ENCODE results near the gene ZDHHC20.
A peak's percentile ranks its signal among the peaks of the same experiment; 100 is the strongest.

Gene ZDHHC20, protein sequence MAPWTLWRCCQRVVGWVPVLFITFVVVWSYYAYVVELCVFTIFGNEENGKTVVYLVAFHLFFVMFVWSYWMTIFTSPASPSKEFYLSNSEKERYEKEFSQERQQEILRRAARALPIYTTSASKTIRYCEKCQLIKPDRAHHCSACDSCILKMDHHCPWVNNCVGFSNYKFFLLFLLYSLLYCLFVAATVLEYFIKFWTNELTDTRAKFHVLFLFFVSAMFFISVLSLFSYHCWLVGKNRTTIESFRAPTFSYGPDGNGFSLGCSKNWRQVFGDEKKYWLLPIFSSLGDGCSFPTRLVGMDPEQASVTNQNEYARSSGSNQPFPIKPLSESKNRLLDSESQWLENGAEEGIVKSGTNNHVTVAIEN

DNA sequence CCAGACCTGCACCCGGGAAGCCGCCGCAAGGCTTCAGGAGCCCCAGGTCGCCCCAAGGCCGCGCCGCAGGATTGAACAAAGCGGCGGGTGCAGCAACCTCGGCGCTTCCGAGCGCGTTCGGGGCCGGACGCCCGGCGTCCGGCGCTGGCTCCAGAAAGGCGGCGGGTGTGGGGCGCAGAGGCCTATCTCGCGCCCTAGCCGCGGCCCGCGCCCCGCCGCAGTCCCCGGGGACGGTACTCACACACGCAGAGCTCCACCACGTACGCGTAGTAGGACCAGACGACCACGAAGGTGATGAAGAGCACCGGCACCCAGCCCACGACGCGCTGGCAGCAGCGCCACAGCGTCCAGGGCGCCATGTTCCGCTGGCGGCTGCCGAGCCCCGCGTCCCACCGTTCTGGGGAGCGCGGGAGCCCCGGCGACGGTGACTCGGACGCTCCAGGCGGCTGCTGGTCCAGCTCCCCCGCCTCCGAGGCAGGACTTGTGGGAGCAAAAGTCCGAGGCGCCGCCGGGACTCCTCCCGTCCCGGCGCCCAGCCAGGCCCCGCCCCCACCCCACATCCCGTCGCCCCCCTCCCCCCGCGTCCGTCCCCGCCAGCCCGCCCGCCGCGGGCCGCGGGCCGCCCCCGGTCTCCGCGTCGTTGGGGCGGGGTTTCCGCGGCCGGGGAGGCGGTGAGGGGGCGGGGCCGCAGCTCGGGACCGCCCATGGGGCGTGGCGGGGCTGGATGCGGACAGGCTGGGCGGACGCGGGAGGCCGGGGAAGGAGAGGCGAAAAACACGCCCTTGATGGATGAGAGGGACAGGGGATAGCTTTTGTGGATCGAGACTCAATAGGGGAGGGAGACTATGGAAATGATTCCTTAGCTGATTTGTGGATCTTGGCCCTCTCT, at the start of gene ZDHHC20:
Gene ZDHHC20, minus strand, starts transcription at position 491 of the 889 bp plus-strand sequence. Its CDS starts 132 bp downstream, at position 359.
- Histone ChIP-seq H3K9ac (ENCODE audit: low read length) (peak within 1 kb of the TSS; percentile 99), H3K27ac (ENCODE audit: low read depth, low read length) (peak within 1 kb of the TSS; percentile 95), H3K4me3 (ENCODE audit: low read depth, low read length) (peak within 1 kb of the TSS; percentile 100), H3K36me3 (ENCODE audit: control insufficient read depth, insufficient read depth, low read length) (peaks cover 2% of the 10 kb centered on the region; the same call in 1 of the 2 replicates), H3K4me1 (ENCODE audit: control insufficient read depth, insufficient read depth, low read length) (peaks cover 11% of the 10 kb centered on the region), H3K9me3 (ENCODE audit: control insufficient read depth, insufficient read depth, low read depth, low read length) (peaks cover 5% of the 10 kb centered on the region; the same call in 1 of the 2 replicates), H3K27me3 (ENCODE audit: control insufficient read depth, insufficient read depth, low read length) (no peaks in the 10 kb centered on the region)

DNA sequence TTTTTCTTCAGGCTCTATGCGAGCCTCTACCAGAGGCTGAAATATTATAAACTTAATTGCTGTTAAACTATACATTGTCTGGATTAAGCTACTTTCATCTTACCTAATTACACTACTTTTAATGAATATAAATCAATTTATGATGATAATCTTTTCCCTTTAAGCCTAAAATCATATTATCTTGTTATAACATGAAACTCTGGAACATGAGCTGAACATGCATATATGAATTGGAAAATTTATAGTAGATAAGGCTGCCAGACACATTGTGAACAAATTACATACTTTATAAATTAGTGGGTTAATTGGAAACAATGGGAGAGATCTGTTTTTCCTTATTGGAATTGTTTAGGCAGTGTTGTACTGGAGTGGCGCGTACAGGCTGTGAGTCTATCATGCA, 45.3 kb upstream of the ZDHHC20 start:
- no peaks in the 10 kb centered on the region for H3K4me1 ChIP-seq (ENCODE audit: control insufficient read depth, insufficient read depth, low read length)

DNA sequence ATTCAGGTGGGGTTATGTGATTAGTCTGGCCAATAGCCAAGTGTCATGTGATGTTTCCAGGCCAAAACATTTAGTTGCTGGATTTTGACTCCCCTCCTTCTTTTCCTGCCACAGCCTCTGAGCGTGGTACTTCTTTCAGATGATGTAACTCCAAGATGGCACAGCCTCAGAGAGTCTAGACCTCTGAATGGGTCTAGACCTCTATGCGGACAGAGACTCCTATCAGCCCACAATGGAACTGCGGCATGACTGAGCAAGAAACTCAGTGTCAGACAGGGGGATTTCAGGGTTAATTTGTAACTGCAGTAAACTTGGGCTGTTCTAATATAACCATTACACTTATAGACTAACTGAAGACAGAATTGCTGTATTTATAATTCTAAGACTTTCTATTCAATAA, 42.6 kb upstream of the ZDHHC20 start:
- Histone ChIP-seq H3K9me3 (ENCODE audit: control insufficient read depth, insufficient read depth, low read depth, low read length) (no peaks in the 10 kb centered on the region), H3K4me3 (ENCODE audit: low read depth, low read length) (no peak overlapping the region), H3K4me1 (ENCODE audit: control insufficient read depth, insufficient read depth, low read length) (no peaks in the 10 kb centered on the region), H3K36me3 (ENCODE audit: control insufficient read depth, insufficient read depth, low read length) (peaks cover 5% of the 10 kb centered on the region; the same call in 1 of the 2 replicates), H3K9ac (ENCODE audit: low read length) (no peak overlapping the region), H3K27ac (ENCODE audit: low read depth, low read length) (no peak overlapping the region), H3K27me3 (ENCODE audit: control insufficient read depth, insufficient read depth, low read length) (no peaks in the 10 kb centered on the region)

More for the DNA sequence above, 45.3 kb upstream of the ZDHHC20 start:
- Histone ChIP-seq H3K27me3 (ENCODE audit: control insufficient read depth, insufficient read depth, low read length) (no peaks in the 10 kb centered on the region), H3K27ac (ENCODE audit: low read depth, low read length) (no peak overlapping the region), H3K9me3 (ENCODE audit: control insufficient read depth, insufficient read depth, low read depth, low read length) (no peaks in the 10 kb centered on the region), H3K36me3 (ENCODE audit: control insufficient read depth, insufficient read depth, low read length) (peaks cover 14% of the 10 kb centered on the region), H3K9ac (ENCODE audit: low read length) (no peak overlapping the region), H3K4me3 (ENCODE audit: low read depth, low read length) (no peak overlapping the region)

DNA sequence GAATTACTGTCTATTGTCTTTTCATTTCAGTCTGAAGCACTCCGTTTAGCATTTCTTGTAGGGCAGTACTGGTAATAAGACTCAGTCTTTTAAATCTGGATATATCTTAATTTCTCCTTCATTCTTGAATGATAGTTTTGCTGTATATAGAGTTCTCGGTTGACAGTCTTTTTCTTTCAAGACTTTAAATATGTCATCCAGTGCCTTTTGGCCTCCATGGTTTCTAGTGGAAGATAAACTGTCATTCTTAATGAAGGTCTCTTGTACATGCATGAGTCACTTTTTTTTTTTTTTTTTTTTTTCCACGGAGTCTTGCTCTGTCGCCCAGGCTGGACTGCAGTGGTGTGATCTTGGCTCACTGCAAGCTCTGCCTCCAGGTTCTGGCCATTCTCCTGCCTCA, 27.2 kb upstream of the ZDHHC20 start:
- Histone ChIP-seq H3K27me3 (ENCODE audit: control insufficient read depth, insufficient read depth, low read length) (no peaks in the 10 kb centered on the region), H3K4me3 (ENCODE audit: low read depth, low read length) (no peak overlapping the region), H3K4me1 (ENCODE audit: control insufficient read depth, insufficient read depth, low read length) (no peaks in the 10 kb centered on the region), H3K9me3 (ENCODE audit: control insufficient read depth, insufficient read depth, low read depth, low read length) (peaks cover 18% of the 10 kb centered on the region), H3K36me3 (ENCODE audit: control insufficient read depth, insufficient read depth, low read length) (peaks cover 5% of the 10 kb centered on the region; the same call in 1 of the 2 replicates), H3K27ac (ENCODE audit: low read depth, low read length) (no peak overlapping the region), H3K9ac (ENCODE audit: low read length) (no peak overlapping the region)

DNA sequence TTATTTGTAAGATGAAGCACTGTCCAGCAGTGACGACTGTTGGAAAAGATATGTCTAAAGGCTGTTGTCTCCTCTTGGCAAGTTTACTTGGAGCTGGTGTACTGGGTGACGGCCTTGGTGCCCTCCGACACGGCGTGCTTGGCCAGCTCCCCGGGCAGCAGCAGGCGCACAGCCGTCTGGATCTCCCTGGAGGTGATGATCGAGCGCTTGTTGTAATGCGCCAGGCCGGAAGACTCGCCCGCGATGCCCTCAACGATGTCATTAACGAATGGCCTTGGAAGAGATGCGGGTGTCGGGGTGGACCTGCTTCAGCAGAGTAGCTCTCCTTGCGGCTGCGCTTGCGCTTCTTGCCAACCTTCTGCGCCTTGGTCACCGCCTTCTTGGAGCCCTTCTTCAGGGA, 24.6 kb upstream of the ZDHHC20 start:
- Histone ChIP-seq H3K36me3 (ENCODE audit: control insufficient read depth, insufficient read depth, low read length) (no peaks in the 10 kb centered on the region), H3K27ac (ENCODE audit: low read depth, low read length) (no peak overlapping the region), H3K9ac (ENCODE audit: low read length) (no peak overlapping the region), H3K4me3 (ENCODE audit: low read depth, low read length) (no peak overlapping the region), H3K9me3 (ENCODE audit: control insufficient read depth, insufficient read depth, low read depth, low read length) (peaks cover 18% of the 10 kb centered on the region), H3K4me1 (ENCODE audit: control insufficient read depth, insufficient read depth, low read length) (no peaks in the 10 kb centered on the region), H3K27me3 (ENCODE audit: control insufficient read depth, insufficient read depth, low read length) (no peaks in the 10 kb centered on the region)

DNA sequence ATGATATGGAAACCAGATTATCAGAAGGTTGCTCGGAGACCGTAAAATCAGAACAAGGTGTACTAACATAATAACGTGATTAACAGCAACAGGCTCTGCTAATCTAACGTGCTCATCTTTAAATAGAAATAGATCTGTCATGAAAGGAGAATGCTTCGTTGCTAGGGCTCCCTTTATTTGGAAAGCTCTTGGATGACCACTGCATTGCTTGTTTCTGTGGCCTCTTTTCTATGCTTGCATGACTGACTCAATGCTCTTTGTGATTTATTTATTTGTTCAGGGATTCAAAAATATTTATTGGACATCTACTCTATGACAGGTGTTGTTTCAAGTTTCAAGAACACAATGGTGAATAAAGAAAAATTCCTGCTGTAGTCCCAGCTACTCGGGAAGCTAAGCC, 22.3 kb upstream of the ZDHHC20 start:
- Histone ChIP-seq H3K27me3 (ENCODE audit: control insufficient read depth, insufficient read depth, low read length) (no peaks in the 10 kb centered on the region), H3K9me3 (ENCODE audit: control insufficient read depth, insufficient read depth, low read depth, low read length) (peaks cover 5% of the 10 kb centered on the region; the same call in 1 of the 2 replicates), H3K9ac (ENCODE audit: low read length) (no peak overlapping the region), H3K27ac (ENCODE audit: low read depth, low read length) (no peak overlapping the region), H3K4me3 (ENCODE audit: low read depth, low read length) (no peak overlapping the region), H3K36me3 (ENCODE audit: control insufficient read depth, insufficient read depth, low read length) (no peaks in the 10 kb centered on the region), H3K4me1 (ENCODE audit: control insufficient read depth, insufficient read depth, low read length) (no peaks in the 10 kb centered on the region; the same call in 1 of the 2 replicates)

DNA sequence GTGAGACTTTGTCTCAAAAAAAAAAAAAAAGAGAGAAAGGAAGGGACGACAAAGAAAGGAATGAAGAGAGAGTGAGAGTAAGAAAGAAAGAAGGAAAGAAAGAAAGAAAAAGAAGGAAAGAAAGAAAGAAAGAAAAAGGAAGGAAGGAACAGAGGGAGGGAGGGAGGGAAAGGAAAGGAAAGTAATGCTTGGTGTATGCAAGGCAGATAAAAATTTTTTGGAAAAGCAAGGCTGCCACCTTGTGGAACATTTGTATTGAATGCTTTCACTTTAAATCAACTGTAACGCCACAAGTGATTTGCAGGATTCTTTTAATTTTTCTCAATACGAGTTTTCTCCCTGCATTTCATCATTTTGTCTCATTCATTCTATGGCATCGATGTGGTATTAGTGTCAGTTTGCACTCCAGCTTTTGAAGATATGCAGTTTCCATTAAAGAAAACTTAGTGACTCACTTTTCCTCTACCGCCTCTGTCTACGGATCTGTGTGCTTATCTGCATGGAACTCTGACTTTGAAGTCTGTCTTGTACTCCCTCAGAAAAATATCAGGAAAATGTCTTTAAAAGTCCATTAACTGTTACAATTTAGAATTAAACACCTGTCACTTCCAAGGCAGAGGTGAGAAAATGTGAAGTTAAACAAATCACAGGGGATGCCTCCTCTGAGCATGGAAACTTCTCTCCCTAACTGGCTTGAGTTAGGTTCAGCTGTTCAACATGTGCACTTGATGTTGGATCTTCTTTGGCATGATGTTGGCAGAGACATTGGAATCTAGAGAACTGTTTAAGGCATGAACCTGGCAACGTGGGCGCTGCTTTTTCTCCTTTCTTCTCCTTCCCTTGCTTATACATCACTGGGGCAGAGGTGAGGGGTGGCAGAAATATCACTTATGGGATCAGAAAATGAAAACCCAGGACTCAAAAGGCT, 20.0 kb upstream of the ZDHHC20 start:
- no peaks in the 10 kb centered on the region for H3K36me3 ChIP-seq (ENCODE audit: control insufficient read depth, insufficient read depth, low read length)
- H3K9ac ChIP-seq (ENCODE audit: low read length) = no peak overlapping the region
- no peak overlapping the region for H3K27ac ChIP-seq (ENCODE audit: low read depth, low read length)
- H3K4me1 ChIP-seq (ENCODE audit: control insufficient read depth, insufficient read depth, low read length) = no peaks in the 10 kb centered on the region; the same call in 1 of the 2 replicates
- no peaks in the 10 kb centered on the region for H3K9me3 ChIP-seq (ENCODE audit: control insufficient read depth, insufficient read depth, low read depth, low read length)
- H3K4me3 ChIP-seq (ENCODE audit: low read depth, low read length) = no peak overlapping the region
- no peaks in the 10 kb centered on the region for H3K27me3 ChIP-seq (ENCODE audit: control insufficient read depth, insufficient read depth, low read length)

DNA sequence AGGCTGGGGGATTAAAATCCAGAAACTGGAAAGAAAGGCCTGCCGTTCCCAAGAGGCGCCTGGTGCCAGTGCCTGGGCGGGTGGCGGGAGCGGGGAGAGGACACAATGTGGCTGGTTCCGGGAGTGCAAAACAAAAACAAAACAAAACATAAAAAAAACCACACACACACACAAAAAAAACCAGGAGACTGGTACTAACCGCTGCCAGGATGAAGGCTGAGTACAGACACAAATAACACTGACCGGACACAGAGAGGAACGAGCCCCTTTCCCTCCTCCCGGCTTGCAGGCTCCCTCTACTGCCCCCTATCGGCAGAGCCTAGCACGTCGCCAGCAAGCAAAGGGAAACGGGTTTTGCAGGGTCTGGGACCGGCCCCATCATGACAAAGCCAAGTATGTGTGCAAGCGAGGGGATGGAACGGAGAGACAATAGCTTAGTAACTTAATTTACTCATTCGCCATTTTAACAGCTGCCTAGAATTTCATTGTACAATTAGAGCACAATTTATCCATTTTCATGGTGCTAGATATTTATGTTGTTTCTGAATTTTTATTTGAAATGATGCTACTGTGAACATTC, 17.9 kb upstream of the ZDHHC20 start:
- peak overlapping the region; percentile 44 for H3K4me3 ChIP-seq (ENCODE audit: low read depth, low read length)
- H3K4me1 ChIP-seq (ENCODE audit: control insufficient read depth, insufficient read depth, low read length) = no peaks in the 10 kb centered on the region; the same call in 1 of the 2 replicates
- no peaks in the 10 kb centered on the region for H3K36me3 ChIP-seq (ENCODE audit: control insufficient read depth, insufficient read depth, low read length)
- no peak overlapping the region for H3K27ac ChIP-seq (ENCODE audit: low read depth, low read length)
- H3K9ac ChIP-seq (ENCODE audit: low read length) = no peak overlapping the region
- H3K27me3 ChIP-seq (ENCODE audit: control insufficient read depth, insufficient read depth, low read length) = no peaks in the 10 kb centered on the region
- H3K9me3 ChIP-seq (ENCODE audit: control insufficient read depth, insufficient read depth, low read depth, low read length) = no peaks in the 10 kb centered on the region

DNA sequence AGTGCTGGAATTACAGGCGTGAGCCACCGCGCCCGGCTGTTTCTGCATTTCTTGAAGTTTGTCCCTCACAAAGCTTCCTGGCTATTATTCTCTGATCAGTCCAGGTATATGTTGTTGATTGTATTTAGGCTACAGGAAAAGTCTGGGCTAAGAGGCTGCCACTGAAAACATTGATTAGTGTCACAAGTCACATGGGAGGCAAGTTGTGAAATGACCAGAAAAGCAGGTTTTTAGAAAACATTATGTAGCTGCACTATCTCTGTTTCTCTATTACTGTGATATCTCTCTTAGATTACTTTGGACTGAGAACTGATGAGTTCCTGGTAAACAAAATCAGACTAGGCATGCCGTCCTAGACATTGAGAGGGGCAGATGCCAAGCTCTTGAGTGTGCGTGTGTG, 16.0 kb upstream of the ZDHHC20 start:
- Histone ChIP-seq H3K9ac (ENCODE audit: low read length) (no peak overlapping the region), H3K27me3 (ENCODE audit: control insufficient read depth, insufficient read depth, low read length) (no peaks in the 10 kb centered on the region), H3K4me1 (ENCODE audit: control insufficient read depth, insufficient read depth, low read length) (no peaks in the 10 kb centered on the region; the same call in 1 of the 2 replicates), H3K9me3 (ENCODE audit: control insufficient read depth, insufficient read depth, low read depth, low read length) (no peaks in the 10 kb centered on the region), H3K4me3 (ENCODE audit: low read depth, low read length) (no peak overlapping the region), H3K27ac (ENCODE audit: low read depth, low read length) (no peak overlapping the region), H3K36me3 (ENCODE audit: control insufficient read depth, insufficient read depth, low read length) (no peaks in the 10 kb centered on the region)

DNA sequence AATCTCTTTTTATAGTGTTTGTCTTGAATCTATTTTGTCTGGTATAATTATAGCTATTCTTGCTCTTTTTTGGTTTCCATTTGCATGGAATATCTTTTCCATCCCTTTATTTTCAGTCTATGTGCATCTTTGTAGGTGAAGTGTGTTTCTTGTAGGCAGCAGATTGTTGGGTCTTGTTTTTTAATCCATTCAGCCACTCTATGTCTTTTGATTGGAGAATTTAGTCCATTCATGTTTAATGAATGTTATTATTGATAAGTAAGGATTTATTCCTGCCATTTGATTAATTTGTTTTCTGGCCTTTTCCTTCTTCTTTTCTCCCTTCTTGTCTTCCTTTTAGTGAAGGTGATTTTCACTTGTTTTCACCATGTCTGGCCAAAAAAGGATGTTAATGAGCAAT, 11.7 kb upstream of the ZDHHC20 start:
- no peaks in the 10 kb centered on the region for H3K27me3 ChIP-seq (ENCODE audit: control insufficient read depth, insufficient read depth, low read length)
- no peak overlapping the region for H3K27ac ChIP-seq (ENCODE audit: low read depth, low read length)
- H3K9me3 ChIP-seq (ENCODE audit: control insufficient read depth, insufficient read depth, low read depth, low read length) = no peaks in the 10 kb centered on the region
- no peak overlapping the region for H3K4me3 ChIP-seq (ENCODE audit: low read depth, low read length)
- no peak overlapping the region for H3K9ac ChIP-seq (ENCODE audit: low read length)
- H3K4me1 ChIP-seq (ENCODE audit: control insufficient read depth, insufficient read depth, low read length) = peaks cover 8% of the 10 kb centered on the region
- H3K36me3 ChIP-seq (ENCODE audit: control insufficient read depth, insufficient read depth, low read length) = no peaks in the 10 kb centered on the region
